ENCODE results near the gene CSN3.

Gene CSN3

GRCh38 chr4:70297576-70297975 is 55.2 kb downstream of the CSN3 start:
- DNase-seq, result no peak

DNA sequence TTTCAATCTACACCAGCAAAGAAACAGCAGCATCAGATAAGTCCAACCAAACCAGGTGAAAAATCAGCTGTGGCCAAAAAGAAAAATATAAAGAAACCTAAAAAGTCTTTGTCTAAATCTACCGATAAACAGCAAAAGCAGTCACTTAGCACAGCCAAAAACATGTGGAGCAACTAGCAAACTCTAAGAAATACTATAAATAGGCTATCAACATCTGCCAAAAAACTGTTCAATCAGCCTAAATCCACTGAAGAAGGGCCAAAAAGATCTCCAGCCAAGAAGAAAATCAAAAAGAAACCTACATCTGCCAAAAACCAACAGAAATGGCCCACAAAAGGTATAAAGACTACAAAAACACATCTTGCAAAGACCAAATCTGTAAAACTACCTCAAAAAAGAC is 55.7 kb downstream of the CSN3 start:
- no peak for DNase-seq

GRCh38 chr4:70299643-70300042 is 57.2 kb downstream of the CSN3 start:
- DNase-seq, result no peak

GRCh38 chr4:70300215-70300614 is 57.8 kb downstream of the CSN3 start:
- DNase-seq, result no peak

Measured in activated naive CD4-positive, alpha-beta T cell (primary cell).